HepG2 (cell line): ENCODE data around the gene C22orf15. TPM values are rescaled to one million over a fixed set of nuclear protein-coding genes. Genes with fewer than 3 reads are reported as not detected.
A peak's percentile ranks its signal among the peaks of the same experiment; 100 is the strongest.

ENCODE experiments used
- ATAC-seq: fragments of 200-7000 bp; cut with Tn5 transposase; 3 replicates; pipeline ENCODE4 v1.9.1; 2020; ENCODE audit warnings: mild to moderate bottlenecking, moderate library complexity
- BruUV-seq: library from RNA; stranded (reverse); fragments of 400-500 nt; replicated peaks from 2 replicates; lab custom pipeline; 2021; lab: Mats Ljungman, UMichigan
- CTCF ChIA-PET: fragments of 300-600 bp; formaldehyde crosslinking; extraction: SDS; loops from one replicate; lab custom pipeline; 2021; ENCODE audit warnings: low total read pairs, inconsistent platforms, low intra/inter-chr PET ratio; lab: Yijun Ruan, JAX
- POLR2A ChIA-PET: fragments of 350-600 bp; sonication (Branson Sonifier 250); formaldehyde crosslinking; loops from one replicate; lab custom pipeline; 2020; ENCODE audit warnings: antibody characterized with exemption, inconsistent platforms; lab: Yijun Ruan, JAX
- DNase-seq: peaks from one replicate; pipeline ENCODE4 v3.0.0-alpha.2; 2015; ENCODE audit warnings: low spot score
- FAIRE-seq: peaks from 3 replicates; lab custom pipeline; 2011; peaks lifted over from hg19 to GRCh38; lab: Jason Lieb, UNC
- H2AFZ ChIP-seq: one replicate; pipeline ENCODE4 v1.6.1; 2011; ENCODE audit warnings: low read length, inconsistent platforms
- H3K27ac ChIP-seq: fragments of 300-600 bp; 3 replicates; pipeline ENCODE4 v1.8.0; 2011; ENCODE audit warnings: mixed run types, mild to moderate bottlenecking, mixed read lengths, low read length, inconsistent platforms; ENCODE audit not compliant: insufficient read depth; ENCODE audit errors: extremely low read length
- H3K27me3 ChIP-seq, 2 experiments: fragments of 200-600 bp in 1 of 2; 2 replicates in 1 of 2; 3 replicates in 1 of 2; pipeline versions ENCODE4 v1.6.0 to v1.8.0; 2011; ENCODE audit warnings: low read length in 2 of 2, mild to moderate bottlenecking in 2 of 2, moderate library complexity in 2 of 2, inconsistent platforms in 1 of 2; ENCODE audit not compliant: insufficient read depth in 2 of 2, control insufficient read depth in 1 of 2
- H3K36me3 ChIP-seq, 2 experiments: fragments of 200-600 bp in 1 of 2; replicated peaks in 1 of 2; 2 replicates in 1 of 2; 3 replicates in 1 of 2; pipeline versions ENCODE4 v1.5.1 to v1.8.0; 2011; ENCODE audit warnings: low read length in 2 of 2, inconsistent platforms in 1 of 2; ENCODE audit not compliant: insufficient read depth in 2 of 2, control insufficient read depth in 1 of 2
- H3K4me1 ChIP-seq: 2 replicates; pipeline ENCODE4 v1.5.1; 2012; ENCODE audit warnings: low read length, inconsistent platforms; ENCODE audit not compliant: insufficient read depth
- H3K4me2 ChIP-seq: 2 replicates; pipeline ENCODE4 v1.6.0; 2011; ENCODE audit warnings: low read depth, low read length, inconsistent platforms
- H3K4me3 ChIP-seq, 3 experiments: fragments of 200-600 bp in 1 of 3; sonication (generic), shearing (Covaris generic) in 1 of 3; replicated peaks in 1 of 3; 2 replicates each; pipeline ENCODE4 v1.5.1; 2011 to 2016; ENCODE audit warnings: low read length in 3 of 3, inconsistent platforms in 2 of 3, low read depth in 2 of 3, mild to moderate bottlenecking in 2 of 3, control low read depth in 1 of 3, mixed read lengths in 1 of 3; ENCODE audit not compliant: insufficient read depth in 1 of 3
- H3K79me2 ChIP-seq: one replicate; pipeline ENCODE4 v1.6.1; 2011; ENCODE audit warnings: low read length, inconsistent platforms; ENCODE audit not compliant: insufficient read depth
- H3K9ac ChIP-seq: 2 replicates; pipeline ENCODE4 v1.6.0; 2011; ENCODE audit warnings: mild to moderate bottlenecking, low read depth, low read length, inconsistent platforms; ENCODE audit not compliant: insufficient read depth
- H3K9me3 ChIP-seq: 2 replicates; pipeline ENCODE4 v1.5.1; 2012; ENCODE audit warnings: mild to moderate bottlenecking, low read length
- H4K20me1 ChIP-seq: 2 replicates; pipeline ENCODE4 v1.6.0; 2011; ENCODE audit warnings: inconsistent platforms, mild to moderate bottlenecking, low read length, moderate library complexity; ENCODE audit not compliant: insufficient read depth
- CEBPB ChIP-seq: IDR thresholded peaks from 2 replicates; pipeline ENCODE4 v1.6.1; 2011; ENCODE audit warnings: low read depth, low read length, improper control_type of control experiment, borderline replicate concordance
- ZNF24 ChIP-seq: fragments of 450-650 bp; IDR thresholded peaks from 2 replicates; pipeline ENCODE4 v1.6.1; 2017; ENCODE audit warnings: antibody characterized with exemption, mild to moderate bottlenecking
- ZNF567 ChIP-seq: sonication (generic); formaldehyde crosslinking; IDR thresholded peaks from 2 replicates; pipeline ENCODE4 v1.8.1; 2023; ENCODE audit warnings: mild to moderate bottlenecking, missing genetic modification reagents, borderline replicate concordance
- ZSCAN9 ChIP-seq: IDR thresholded peaks from 2 replicates; pipeline ENCODE4 v1.6.1; 2016; ENCODE audit warnings: borderline replicate concordance
- WGBS: methylation state at CpG from one replicate; pipeline ENCODE4 v1.1.6; 2017; ENCODE audit warnings: low lambda C conversion rate; 5-methylcytosine and 5-hydroxymethylcytosine counted together
- in situ Hi-C: cut with HindIII; loops from 2 replicates; pipeline ENCODE4 v1.10.0; 2017; ENCODE audit warnings: low pct_unique_long_range_greater_than_20kb; ENCODE audit not compliant: extremely low pct_ligation_motif_present
- intact Hi-C: fragments of 100-400 bp; cut with micrococcal nuclease; formaldehyde crosslinking; loops from one replicate; pipeline ENCODE4 v1.10.0; 2022; ENCODE audit not compliant: unreplicated experiment
- polyA plus RNA-seq, 8 experiments: library from polyadenylated mRNA; depleted of rRNA in 3 of 8; stranded (reverse) in 7 of 8; unstranded in 1 of 8; fragments of >200 nt; fragmentation: Illumina TruSeq in 4 of 8; extraction: Trizol in 4 of 8; gene quantifications; 2 replicates each; pipeline versions ENCODE4 v1.2.1 to v1.2.3, GENCODE V29; 2011 to 2016; ENCODE audit warnings: low read depth in 4 of 8, missing spikeins in 1 of 8, mixed read lengths in 1 of 8; ENCODE audit not compliant: insufficient read depth in 1 of 8
- total RNA-seq, 5 experiments: library from RNA; depleted of rRNA; stranded (reverse); fragments of >200 nt; fragmentation: Illumina TruSeq; extraction: Trizol; gene quantifications; 2 replicates each; pipeline ENCODE4 v1.2.3, GENCODE V29; 2016; ENCODE audit warnings: low read depth in 1 of 5

The C22orf15 gene
- total and polyA plus RNA-seq, 2 of the 13 experiments (the other 11 are each of a cell fraction or from before 2014, with no cell fraction given), result not detected

- TF ChIP-seq ZNF567 (CRISPR knock-in tag), result no peak
These were observed 44.0 kb downstream of the C22orf15 start (continued) for GRCh38 chr22:23806837-23807236.

- Histone ChIP-seq H3K79me2 (no peaks in the 10 kb centered on the region), H3K9ac (no peak overlapping the region), H3K4me2 (no peak overlapping the region), H2AFZ (no peak overlapping the region), H3K9me3 (no peaks in the 10 kb centered on the region), H3K4me3 (no peak overlapping the region), H3K27me3 (no peaks in the 10 kb centered on the region), H3K4me1 (no peaks in the 10 kb centered on the region), H3K36me3 (peaks cover 12 to 21% of the 10 kb centered on the region in 2 experiments), H3K27ac (no peak overlapping the region), H4K20me1 (no peaks in the 10 kb centered on the region)
- 98% methylated on average over 4 of the region's 4 CpGs for WGBS
- DNase-seq (no peak), FAIRE-seq (no peak), ATAC-seq (no peak)
- ChIA-PET POLR2A (no interaction called here), CTCF (no interaction called here)
- TF ChIP-seq ZNF24 (no peak), CEBPB (peak; percentile 55; the same call in 1 of the 2 replicates), ZSCAN9 (no peak)
- in situ Hi-C loops, result no loop called here
- no TSS peak for BruUV-seq
- intact Hi-C loops, result no loop called here
These were observed 49.6 kb downstream of the C22orf15 start for GRCh38 chr22:23812378-23812777.

Other genes with a start within 250 kb of the C22orf15 start
- gene IGLL1, start 182.7 kb upstream of the C22orf15 start, total RNA-seq (2016; rRNA removed; fragmentation: Illumina TruSeq; extraction: Trizol), result not detected in 2 replicates
- gene IGLL1, start 182.7 kb upstream of the C22orf15 start, polyA plus RNA-seq (2011; rRNA removed), result not detected in 2 replicates
- gene DRICH1, start 130.7 kb upstream of the C22orf15 start, total RNA-seq (2016; rRNA removed; fragmentation: Illumina TruSeq; extraction: Trizol), result 0.15 and 0.66 TPM in 2 replicates
- gene DRICH1, start 130.7 kb upstream of the C22orf15 start, polyA plus RNA-seq (2011; rRNA removed), result 0.08 and 0.22 TPM in 2 replicates
- not detected in 2 replicates for gene RGL4, start 72.0 kb upstream of the C22orf15 start, total RNA-seq (2016; rRNA removed; fragmentation: Illumina TruSeq; extraction: Trizol)
- gene RGL4, start 72.0 kb upstream of the C22orf15 start, polyA plus RNA-seq (2011; rRNA removed), result not detected in 2 replicates
- 3.6 and 4.0 TPM in 2 replicates for gene ZNF70, start 11.9 kb upstream of the C22orf15 start, total RNA-seq (2016; rRNA removed; fragmentation: Illumina TruSeq; extraction: Trizol)
- gene ZNF70, start 11.9 kb upstream of the C22orf15 start, polyA plus RNA-seq (2011; rRNA removed), result 0.62 and 0.93 TPM in 2 replicates
- not detected in 2 replicates for gene VPREB3, start 8.6 kb upstream of the C22orf15 start, total RNA-seq (2016; rRNA removed; fragmentation: Illumina TruSeq; extraction: Trizol)
- gene VPREB3, start 8.6 kb upstream of the C22orf15 start, polyA plus RNA-seq (2011; rRNA removed), result 0.22 and 0.35 TPM in 2 replicates
- gene CHCHD10, start 5.0 kb downstream of the C22orf15 start, total RNA-seq (2016; rRNA removed; fragmentation: Illumina TruSeq; extraction: Trizol), result 59.1 and 62.8 TPM in 2 replicates
- 37.0 and 60.2 TPM in 2 replicates for gene CHCHD10, start 5.0 kb downstream of the C22orf15 start, polyA plus RNA-seq (2011; rRNA removed)
- gene MMP11, start 9.9 kb downstream of the C22orf15 start, total RNA-seq (2016; rRNA removed; fragmentation: Illumina TruSeq; extraction: Trizol), result 2.7 and 8.9 TPM in 2 replicates
- gene MMP11, start 9.9 kb downstream of the C22orf15 start, polyA plus RNA-seq (2011; rRNA removed), result 28.6 and 88.6 TPM in 2 replicates
- gene SMARCB1, start 24.0 kb downstream of the C22orf15 start, total RNA-seq (2016; rRNA removed; fragmentation: Illumina TruSeq; extraction: Trizol), result 74.0 and 75.8 TPM in 2 replicates
- 150 and 166 TPM in 2 replicates for gene SMARCB1, start 24.0 kb downstream of the C22orf15 start, polyA plus RNA-seq (2011; rRNA removed)
- not detected in 2 replicates for gene DERL3, start 76.0 kb downstream of the C22orf15 start, total RNA-seq (2016; rRNA removed; fragmentation: Illumina TruSeq; extraction: Trizol)
- gene DERL3, start 76.0 kb downstream of the C22orf15 start, polyA plus RNA-seq (2011; rRNA removed), result not detected in 2 replicates
- gene SLC2A11, start 94.9 kb downstream of the C22orf15 start, total RNA-seq (2016; rRNA removed; fragmentation: Illumina TruSeq; extraction: Trizol), result 8.9 and 15.2 TPM in 2 replicates
- gene SLC2A11, start 94.9 kb downstream of the C22orf15 start, polyA plus RNA-seq (2011; rRNA removed), result 15.4 and 18.6 TPM in 2 replicates
- 537 and 634 TPM in 2 replicates for gene MIF, start 131.4 kb downstream of the C22orf15 start, total RNA-seq (2016; rRNA removed; fragmentation: Illumina TruSeq; extraction: Trizol)
- 675 and 735 TPM in 2 replicates for gene MIF, start 131.4 kb downstream of the C22orf15 start, polyA plus RNA-seq (2011; rRNA removed)
- 0.53 and 1.5 TPM in 2 replicates for gene GSTT2B, start 198.2 kb downstream of the C22orf15 start, total RNA-seq (2016; rRNA removed; fragmentation: Illumina TruSeq; extraction: Trizol)
- gene GSTT2B, start 198.2 kb downstream of the C22orf15 start, polyA plus RNA-seq (2011; rRNA removed), result 3.6 and 3.9 TPM in 2 replicates
- 0.31 TPM in 1 of 2 replicates, not detected in the other for gene DDTL, start 203.9 kb downstream of the C22orf15 start, total RNA-seq (2016; rRNA removed; fragmentation: Illumina TruSeq; extraction: Trizol)
- 0.07 TPM in 1 of 2 replicates, not detected in the other for gene DDTL, start 203.9 kb downstream of the C22orf15 start, polyA plus RNA-seq (2011; rRNA removed)
- 120 and 143 TPM in 2 replicates for gene DDT, start 211.5 kb downstream of the C22orf15 start, total RNA-seq (2016; rRNA removed; fragmentation: Illumina TruSeq; extraction: Trizol)
- gene DDT, start 211.5 kb downstream of the C22orf15 start, polyA plus RNA-seq (2011; rRNA removed), result 159 and 181 TPM in 2 replicates
- gene GSTT2, start 217.1 kb downstream of the C22orf15 start, total RNA-seq (2016; rRNA removed; fragmentation: Illumina TruSeq; extraction: Trizol), result not detected in 2 replicates
- gene GSTT2, start 217.1 kb downstream of the C22orf15 start, polyA plus RNA-seq (2011; rRNA removed), result not detected in 2 replicates
- gene GSTT4, start 242.5 kb downstream of the C22orf15 start, total RNA-seq (2016; rRNA removed; fragmentation: Illumina TruSeq; extraction: Trizol), result 0.18 and 0.62 TPM in 2 replicates
- 0.59 and 0.63 TPM in 2 replicates for gene GSTT4, start 242.5 kb downstream of the C22orf15 start, polyA plus RNA-seq (2011; rRNA removed)
- gene CABIN1, start 248.3 kb downstream of the C22orf15 start, total RNA-seq (2016; rRNA removed; fragmentation: Illumina TruSeq; extraction: Trizol), result 51.3 and 61.3 TPM in 2 replicates
- 10.2 and 12.0 TPM in 2 replicates for gene CABIN1, start 248.3 kb downstream of the C22orf15 start, polyA plus RNA-seq (2011; rRNA removed)